Putamen (tissue), 1 donor: ENCODE measurements around the gene PANX1.

Experiments used
- DNase-seq: peaks from one replicate; pipeline ENCODE4 v3.0.0-alpha.2; 2016; ENCODE audit warnings: low spot score

Gene PANX1

DNA sequence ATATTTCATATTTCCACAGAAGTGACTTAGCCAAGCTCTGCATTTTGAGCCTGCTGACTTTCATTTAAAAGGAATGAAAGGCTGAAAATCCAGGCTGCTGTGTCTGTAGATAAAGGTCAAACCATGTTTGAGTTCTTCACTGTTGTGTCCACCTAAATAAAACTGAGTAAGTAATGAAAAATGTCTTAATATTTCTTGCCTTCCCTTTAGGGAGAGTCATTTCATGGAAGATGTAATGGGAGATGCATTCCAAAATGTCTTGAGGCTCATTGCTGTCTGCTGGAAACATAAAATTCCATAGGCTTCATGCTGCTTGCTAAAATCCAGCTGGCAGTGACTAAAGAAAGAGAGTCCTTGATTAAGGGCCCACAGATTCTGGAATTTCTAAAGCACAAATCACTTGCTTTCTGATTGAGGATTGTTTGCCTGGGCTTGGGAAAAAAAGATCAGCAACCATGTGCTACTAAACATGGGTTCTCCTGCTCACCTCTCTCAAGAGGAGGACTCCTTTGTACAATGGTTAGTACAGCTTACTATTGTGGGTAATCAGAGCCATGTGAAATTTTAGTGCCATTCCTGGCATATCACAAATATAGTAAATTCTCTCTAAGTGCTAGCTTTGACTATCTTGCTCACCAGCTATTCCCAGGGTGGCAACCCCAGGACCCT lies 56.9 kb downstream of the PANX1 start:
- no peak for DNase-seq

DNA sequence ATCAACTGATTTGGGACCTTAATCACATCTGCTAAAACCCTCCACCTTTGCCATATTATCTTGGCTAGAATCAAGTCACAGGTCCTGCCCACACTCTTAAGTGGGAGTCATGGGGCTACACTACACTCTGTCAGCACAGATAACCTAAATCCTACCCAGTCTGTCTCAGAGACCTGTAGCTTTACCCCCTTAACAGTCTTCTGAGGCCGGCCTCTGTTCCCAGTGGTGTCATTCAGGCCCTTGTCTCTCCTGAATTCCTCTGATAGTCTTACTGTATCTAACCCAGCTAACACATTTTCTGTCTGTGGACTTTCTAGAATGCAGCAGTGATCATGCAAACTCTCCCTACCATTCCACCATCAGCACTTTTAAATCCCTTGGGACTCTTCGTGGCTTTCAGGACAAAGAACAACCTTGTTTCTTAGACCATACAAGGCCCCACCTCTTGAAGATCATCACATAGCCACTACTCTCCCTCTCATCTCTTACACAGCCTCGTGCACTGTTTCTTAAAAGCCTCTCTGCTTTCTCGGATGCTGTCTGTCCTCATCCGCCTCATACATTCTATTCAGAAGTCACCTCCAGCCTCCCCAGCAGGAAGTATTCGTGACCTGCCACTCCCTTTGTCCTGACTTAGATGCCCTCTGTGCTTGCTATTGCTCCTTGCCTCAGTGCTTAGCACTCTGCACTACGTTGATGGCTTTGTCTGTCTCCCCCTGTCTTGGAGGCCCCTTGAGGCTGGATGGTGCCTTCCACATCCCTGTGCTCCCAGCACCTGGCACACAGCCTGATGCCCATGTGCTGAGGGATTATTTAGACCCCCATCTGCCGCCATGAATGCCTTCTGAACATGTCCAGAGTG lies 57.9 kb downstream of the PANX1 start:
- DNase-seq: no peak

DNA sequence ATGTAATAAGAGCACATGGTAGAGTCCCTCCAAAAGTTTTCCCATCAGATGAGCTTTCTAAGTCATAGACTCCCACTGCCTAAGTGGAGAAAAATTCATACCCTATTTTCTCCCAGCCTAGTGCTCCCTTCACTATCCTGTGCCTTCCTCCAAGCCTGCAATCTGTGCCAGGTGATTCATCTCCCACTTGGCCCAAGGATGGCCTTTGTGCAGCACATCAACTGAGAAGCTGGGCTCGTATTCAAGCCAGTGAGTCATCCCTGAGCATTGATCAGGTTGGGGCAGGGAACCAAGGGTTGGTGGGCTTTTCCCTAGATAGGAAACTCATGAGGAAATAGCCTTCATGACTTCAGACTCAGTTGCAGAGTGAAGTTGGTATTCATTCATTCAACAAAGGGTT lies 64.6 kb downstream of the PANX1 start:
- DNase-seq: no peak

DNA sequence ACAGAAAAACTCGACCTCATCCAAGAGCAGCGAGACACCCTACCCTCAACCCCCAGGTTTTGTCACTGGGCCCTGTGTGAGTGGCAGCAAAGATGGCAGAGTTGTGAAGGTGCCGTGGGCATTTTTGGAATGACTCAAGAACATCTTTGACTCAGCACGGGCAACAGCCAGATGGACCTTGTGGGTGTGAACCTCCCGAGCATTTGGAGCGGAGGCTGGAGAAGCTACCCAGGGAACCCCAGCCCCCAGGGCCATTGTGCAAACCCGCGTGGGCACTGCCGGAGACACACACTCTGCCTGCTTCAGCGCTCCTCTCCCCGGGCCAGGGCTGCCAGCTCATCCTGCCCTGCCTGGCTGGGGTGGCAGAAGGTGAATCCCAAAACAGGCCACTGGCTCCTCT lies 66.1 kb downstream of the PANX1 start:
- no peak for DNase-seq

DNA sequence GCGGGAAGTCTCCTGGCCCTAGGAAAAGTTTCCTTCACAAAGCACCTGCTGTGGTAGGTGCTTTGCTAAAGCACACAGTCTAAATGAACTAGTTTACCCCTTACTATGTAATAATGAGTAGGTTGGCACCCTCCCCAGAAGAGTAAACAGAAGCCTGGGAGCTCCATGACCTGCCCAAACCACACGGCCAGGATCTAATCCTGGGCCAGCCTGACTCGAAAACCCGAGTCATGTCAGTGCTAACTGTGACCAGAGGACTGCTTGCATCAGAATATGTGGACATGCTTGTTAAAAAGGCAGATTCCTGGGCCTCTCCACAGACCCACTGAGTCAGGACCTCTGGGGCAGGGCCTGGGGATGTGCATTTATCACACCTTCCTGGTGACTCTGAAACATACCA lies 67.7 kb downstream of the PANX1 start:
- DNase-seq: no peak

DNA sequence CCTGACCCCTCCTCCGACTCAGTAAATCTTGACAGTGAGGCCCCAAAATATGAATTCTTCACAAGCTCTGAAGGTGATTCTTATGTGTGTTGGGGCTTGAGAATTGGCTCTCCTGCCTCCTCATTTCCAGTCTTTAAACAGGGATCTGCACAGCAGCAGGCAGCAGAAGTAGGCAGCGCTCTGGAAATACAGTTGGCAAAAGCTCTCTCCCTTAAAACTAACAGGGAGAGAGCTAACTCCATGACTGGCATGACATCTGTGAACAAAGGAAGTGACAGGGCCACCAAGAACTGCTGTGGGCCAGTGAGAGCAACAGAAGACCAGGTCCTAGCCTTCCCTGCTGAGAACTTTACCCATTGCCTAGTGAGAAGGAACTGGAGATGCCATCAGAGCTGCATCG lies 70.1 kb downstream of the PANX1 start:
- DNase-seq: no peak

DNA sequence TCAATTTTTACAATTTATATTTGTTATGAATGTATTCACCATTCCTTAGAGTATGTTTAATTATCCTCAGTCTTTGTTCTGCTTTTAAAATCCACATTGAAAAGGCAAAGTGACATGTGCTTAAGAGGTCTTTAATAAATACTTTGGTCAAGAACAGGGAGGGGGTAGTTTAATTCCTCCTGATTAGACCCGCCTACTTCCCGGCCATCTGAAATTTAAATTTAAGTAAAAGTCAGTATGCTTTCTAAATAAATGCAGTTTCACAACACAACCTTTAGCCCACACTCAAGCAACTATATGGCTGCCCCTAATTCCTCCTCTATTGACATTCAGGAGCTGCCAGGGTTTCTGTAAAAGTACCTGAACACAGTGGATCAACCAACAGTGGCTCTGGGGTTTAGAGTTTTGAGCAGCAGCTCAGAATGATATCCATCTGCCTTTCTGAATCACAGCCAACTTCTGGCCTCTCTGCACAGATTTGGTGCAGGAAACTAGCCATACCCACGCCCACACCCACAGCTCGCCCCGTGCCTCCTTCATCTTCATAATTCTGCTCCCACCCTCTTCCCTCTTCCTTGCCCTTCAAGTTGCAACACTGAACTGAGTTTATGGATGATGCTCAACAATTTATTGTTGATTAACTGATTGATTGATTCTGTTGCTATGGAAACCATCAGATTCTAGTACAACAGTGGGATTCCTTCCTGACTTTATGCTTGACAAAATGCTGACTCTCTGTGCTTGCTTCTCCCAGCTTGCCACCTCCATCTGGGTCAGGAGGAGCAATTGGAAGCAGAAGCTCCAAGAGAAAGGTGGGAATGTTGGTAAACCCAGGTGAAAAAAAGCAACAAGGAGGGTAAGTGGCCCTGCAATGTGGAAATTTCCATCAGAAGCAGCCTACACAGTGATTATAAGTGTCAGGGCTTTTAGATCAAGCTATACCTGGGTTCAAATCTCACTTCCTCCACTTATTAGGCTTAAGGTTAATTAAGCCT lies 70.8 kb downstream of the PANX1 start:
- DNase-seq: no peak

DNA sequence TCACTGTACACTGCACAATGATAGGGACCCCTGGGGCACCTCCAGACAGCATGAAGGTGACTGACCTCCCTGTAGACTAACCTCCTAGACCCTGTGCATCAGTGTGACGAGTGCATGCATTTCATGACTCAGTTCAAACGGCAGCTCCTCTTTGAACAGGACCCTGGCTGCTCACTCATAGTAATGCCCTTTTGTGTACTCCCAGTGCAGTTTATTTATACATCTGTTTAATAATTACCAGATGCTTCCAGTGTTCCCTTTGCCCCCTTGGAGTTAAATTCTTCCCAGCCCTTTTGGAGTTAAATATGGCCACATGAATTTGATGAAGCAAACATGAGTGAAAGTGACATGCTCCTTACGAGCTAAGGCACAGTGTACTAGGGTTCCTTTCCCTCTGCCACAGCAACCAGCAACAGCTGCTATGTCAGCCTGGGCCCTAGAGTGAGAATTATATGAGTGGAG lies 72.4 kb downstream of the PANX1 start:
- no peak for DNase-seq

DNA sequence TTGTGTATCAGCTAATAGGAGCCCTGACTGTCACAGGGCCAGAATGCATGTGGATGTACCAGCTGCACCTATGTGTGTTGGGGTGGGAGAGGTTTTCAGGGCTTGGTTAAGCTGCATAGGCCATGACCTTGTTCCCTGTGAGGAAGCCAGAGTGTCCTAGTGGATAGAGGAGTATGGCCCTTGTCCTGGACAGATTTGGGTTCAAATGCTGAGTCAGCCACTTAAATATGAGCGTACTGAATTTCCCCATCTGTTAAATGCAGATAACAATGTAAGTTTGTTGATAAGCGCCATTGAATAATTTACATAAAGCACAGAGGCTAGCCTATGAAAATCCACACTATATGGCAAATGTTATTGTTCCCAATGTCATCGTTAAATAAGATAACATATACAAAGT lies 74.4 kb downstream of the PANX1 start:
- no peak for DNase-seq

DNA sequence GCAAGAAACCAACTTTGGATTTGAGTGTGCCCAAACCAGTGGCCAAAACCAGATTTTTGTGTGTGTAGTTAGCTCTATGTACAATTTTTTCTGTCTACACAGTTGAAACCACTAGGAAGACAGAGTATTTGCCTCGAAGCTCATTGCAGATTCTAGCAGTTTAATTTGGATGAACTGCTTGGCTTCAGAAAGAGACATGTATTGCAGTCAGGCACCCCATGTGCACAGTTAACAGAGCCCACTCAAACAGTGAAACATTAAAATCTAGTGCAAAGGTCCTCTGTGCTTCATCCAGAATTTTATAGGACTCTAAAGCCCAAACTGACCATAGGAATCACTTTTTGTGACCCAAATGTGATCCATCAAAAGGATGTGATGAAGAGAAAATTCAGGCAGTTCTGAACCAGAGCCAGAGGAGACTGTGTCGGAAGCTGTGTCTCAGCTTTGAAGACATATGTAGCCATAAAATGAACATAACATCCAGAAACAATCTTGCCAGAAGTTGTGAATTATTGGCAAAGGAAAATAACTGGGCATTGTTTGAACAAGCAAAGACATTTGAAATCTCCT lies 82.7 kb downstream of the PANX1 start:
- DNase-seq: no peak

DNA sequence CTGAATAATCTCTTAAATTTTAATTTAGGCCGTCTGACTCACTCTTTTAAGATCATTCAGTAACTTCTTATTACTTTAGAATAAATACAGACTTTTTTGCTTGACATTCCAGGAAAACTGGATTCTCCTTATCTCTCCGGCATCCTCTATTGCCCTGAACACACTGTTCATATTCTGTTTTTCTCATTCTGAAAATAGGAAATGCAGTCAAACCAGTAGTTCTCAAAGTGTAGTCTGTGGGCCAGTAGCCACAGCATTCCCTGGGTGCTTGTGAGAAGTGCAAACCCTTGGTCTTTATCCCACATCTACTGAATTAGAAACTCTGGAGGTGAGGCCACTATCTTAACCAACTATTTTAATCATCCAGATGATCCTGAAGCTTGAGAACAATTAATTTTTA lies 84.3 kb downstream of the PANX1 start:
- DNase-seq: no peak

DNA sequence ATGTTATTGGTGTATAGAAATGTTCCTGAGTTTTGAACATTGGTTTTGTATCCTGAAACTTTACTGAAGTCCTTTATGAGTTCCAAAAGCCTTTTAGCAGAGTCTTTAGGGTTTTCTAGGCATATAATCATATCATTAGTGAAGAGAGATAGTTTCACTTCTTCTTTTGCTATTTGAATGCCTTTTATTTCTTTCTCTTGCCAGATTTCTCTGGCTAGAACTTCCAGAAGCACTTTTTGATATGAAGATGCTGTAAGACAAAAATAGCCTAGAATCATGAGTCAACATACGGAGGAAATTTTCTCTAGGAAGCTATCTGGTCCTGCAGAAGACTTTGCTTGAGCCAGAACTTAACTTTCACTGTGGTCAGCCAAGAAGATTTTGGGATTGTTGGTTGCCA lies 89.1 kb downstream of the PANX1 start:
- no peak for DNase-seq

DNA sequence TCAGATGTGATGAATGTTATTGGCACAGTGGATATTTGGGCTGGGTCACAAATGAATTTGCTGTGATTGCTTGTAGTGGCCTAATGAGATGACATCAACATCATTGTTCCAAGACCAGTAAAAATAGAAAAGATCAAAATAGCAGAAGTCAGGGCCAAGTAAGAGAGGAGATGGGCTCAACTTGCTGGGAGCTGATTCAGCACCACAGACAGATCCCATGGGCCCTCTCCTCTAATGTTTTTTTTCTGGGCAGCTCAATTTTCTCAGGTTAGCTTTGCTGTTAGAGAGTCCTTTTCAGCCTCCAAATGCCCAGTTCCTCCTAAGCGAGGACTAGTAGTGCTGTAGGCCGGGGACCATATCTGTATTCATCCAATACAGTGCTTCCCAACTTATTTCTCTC lies 89.7 kb downstream of the PANX1 start:
- no peak for DNase-seq

DNA sequence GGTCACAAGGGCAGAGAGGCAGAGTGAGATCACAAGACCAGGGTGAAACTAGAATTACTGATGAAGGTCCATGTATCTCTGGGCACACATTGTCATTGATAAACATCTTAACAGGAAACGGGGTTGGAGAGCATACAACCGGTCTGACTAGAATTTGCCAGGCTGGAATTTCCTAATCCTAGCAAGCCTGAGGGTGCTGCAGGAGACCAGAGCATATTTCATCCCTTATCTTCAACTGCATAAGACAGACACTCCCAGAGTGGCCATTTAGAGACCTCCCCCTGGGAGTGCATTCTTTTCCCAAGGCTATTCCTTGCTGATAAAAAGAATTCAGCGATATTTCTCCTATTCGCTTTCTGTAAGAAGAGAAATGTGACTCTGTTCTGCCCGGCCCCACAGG lies 91.1 kb downstream of the PANX1 start:
- DNase-seq: no peak

DNA sequence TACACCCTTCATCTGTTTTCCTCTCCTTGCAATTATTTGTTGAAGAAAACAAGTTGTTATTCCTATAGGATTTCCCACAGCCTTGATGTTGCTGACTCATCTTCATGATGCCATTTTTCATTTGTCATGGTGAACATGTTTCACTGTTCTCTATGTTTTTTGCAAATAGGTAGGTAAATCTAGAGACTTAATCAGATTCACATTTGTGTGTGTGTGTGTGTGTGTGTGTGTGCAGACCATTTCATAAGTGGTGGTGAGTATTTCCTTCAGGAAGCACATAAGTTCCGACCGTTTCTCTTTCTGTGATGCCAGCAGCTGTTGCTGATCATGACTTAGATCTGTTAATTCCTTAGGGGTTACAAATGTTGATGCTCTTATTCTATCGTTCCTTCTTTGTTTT lies 95.4 kb downstream of the PANX1 start:
- no peak for DNase-seq
